Neuronal stem cell (in vitro differentiated cells): Measurements from ENCODE around the gene DDC. TPM values are rescaled to one million over a fixed set of nuclear protein-coding genes. Genes with fewer than 3 reads are reported as not detected.

ENCODE experiments used
- DNase-seq: peaks from one replicate; pipeline ENCODE4 v3.0.0-alpha.2; 2013; ENCODE audit warnings: low spot score
- H2AFZ ChIP-seq: one replicate; pipeline ENCODE4 v1.6.1; 2013; ENCODE audit warnings: mild to moderate bottlenecking, low read length, inconsistent platforms
- H2AK5ac ChIP-seq: 2 replicates; pipeline ENCODE4 v1.6.1; 2013; ENCODE audit warnings: low read depth, mild to moderate bottlenecking, inconsistent platforms, low read length, moderate library complexity, mixed read lengths
- H2BK120ac ChIP-seq: 2 replicates; pipeline ENCODE4 v1.6.1; 2013; ENCODE audit warnings: low read depth, mild to moderate bottlenecking, inconsistent platforms, low read length, moderate library complexity, mixed read lengths
- H2BK12ac ChIP-seq: one replicate; pipeline ENCODE4 v1.6.1; 2013; ENCODE audit warnings: low read length, inconsistent platforms
- H2BK15ac ChIP-seq: 2 replicates; pipeline ENCODE4 v1.6.1; 2013; ENCODE audit warnings: mild to moderate bottlenecking, low read length, inconsistent platforms, mixed read lengths
- H2BK5ac ChIP-seq: one replicate; pipeline ENCODE4 v1.6.1; 2013; ENCODE audit warnings: inconsistent platforms, mild to moderate bottlenecking, low read length, moderate library complexity
- H3K14ac ChIP-seq: one replicate; pipeline ENCODE4 v1.6.1; 2013; ENCODE audit warnings: low read length, inconsistent platforms
- H3K18ac ChIP-seq: 2 replicates; pipeline ENCODE4 v1.6.1; 2013; ENCODE audit warnings: low read length, inconsistent platforms
- H3K23ac ChIP-seq: 2 replicates; pipeline ENCODE4 v1.6.1; 2013; ENCODE audit warnings: low read depth, mild to moderate bottlenecking, mixed read lengths, low read length, inconsistent platforms; ENCODE audit not compliant: poor library complexity
- H3K27ac ChIP-seq: replicated peaks from 3 replicates; pipeline ENCODE4 v1.5.1; 2013; ENCODE audit warnings: low read length, inconsistent platforms
- H3K27me3 ChIP-seq, 3 experiments: 2 replicates each; pipeline ENCODE4 v1.6.1; 2013; ENCODE audit warnings: low read length in 3 of 3, mild to moderate bottlenecking in 2 of 3, inconsistent platforms in 1 of 3, low read depth in 1 of 3, mixed read lengths in 1 of 3, moderate library complexity in 1 of 3; ENCODE audit not compliant: control insufficient read depth in 3 of 3, insufficient read depth in 3 of 3
- H3K36me3 ChIP-seq, 2 donors: replicated peaks in 1 of 2; 2 replicates each; pipeline ENCODE4 v1.6.1; 2013; ENCODE audit warnings: low read length in 2 of 2; ENCODE audit not compliant: control insufficient read depth in 2 of 2, insufficient read depth in 2 of 2
- H3K4ac ChIP-seq: 2 replicates; pipeline ENCODE4 v1.6.1; 2013; ENCODE audit warnings: inconsistent platforms, mild to moderate bottlenecking, low read length, moderate library complexity
- H3K4me1 ChIP-seq, 2 donors: 1 replicate in 1 of 2; 2 replicates in 1 of 2; pipeline ENCODE4 v1.6.1; 2013; ENCODE audit warnings: low read length in 2 of 2, low read depth in 1 of 2; ENCODE audit not compliant: control insufficient read depth in 2 of 2, insufficient read depth in 1 of 2
- H3K4me2 ChIP-seq: one replicate; pipeline ENCODE4 v1.6.1; 2013; ENCODE audit warnings: mild to moderate bottlenecking, low read length, inconsistent platforms; ENCODE audit not compliant: insufficient read depth, poor library complexity, severe bottlenecking
- H3K4me3 ChIP-seq, 2 donors: 2 replicates each; pipeline ENCODE4 v1.5.1; 2013; ENCODE audit warnings: low read length in 2 of 2, mild to moderate bottlenecking in 2 of 2, inconsistent platforms in 1 of 2, moderate library complexity in 1 of 2
- H3K79me1 ChIP-seq: one replicate; pipeline ENCODE4 v1.6.1; 2013; ENCODE audit warnings: low read depth, mild to moderate bottlenecking, inconsistent platforms, low read length, moderate library complexity
- H3K9ac ChIP-seq: one replicate; pipeline ENCODE4 v1.6.1; 2013; ENCODE audit warnings: mild to moderate bottlenecking, low read depth, low read length, inconsistent platforms; ENCODE audit not compliant: poor library complexity
- H3K9me3 ChIP-seq, 2 donors: replicated peaks in 1 of 2; 2 replicates each; pipeline versions ENCODE3 to v1.6.1; 2013; ENCODE audit warnings: low read length in 2 of 2, mild to moderate bottlenecking in 2 of 2, inconsistent platforms in 1 of 2, low read depth in 1 of 2, mixed read lengths in 1 of 2, moderate library complexity in 1 of 2; ENCODE audit not compliant: control insufficient read depth in 2 of 2, insufficient read depth in 1 of 2
- H4K8ac ChIP-seq: one replicate; pipeline ENCODE4 v1.6.1; 2013; ENCODE audit warnings: low read depth, mild to moderate bottlenecking, inconsistent platforms, low read length, moderate library complexity
- H4K91ac ChIP-seq: one replicate; pipeline ENCODE4 v1.6.1; 2013; ENCODE audit warnings: low read length, low read depth, mild to moderate bottlenecking, inconsistent platforms; ENCODE audit not compliant: poor library complexity
- WGBS, 2 donors: extraction: QIAGEN DNeasy Blood & Tissue Kit; methylation state at CpG; one replicate each; pipeline ENCODE4 v1.1.7; 2013; ENCODE audit warnings: missing lambda C conversion rate in 2 of 2, mixed read lengths in 1 of 2; ENCODE audit not compliant: insufficient read length in 2 of 2, insufficient replicate concordance in 1 of 2; ENCODE audit errors: extremely low coverage in 2 of 2; 5-methylcytosine and 5-hydroxymethylcytosine counted together
- polyA plus RNA-seq, 2 experiments: library from polyadenylated mRNA; stranded (reverse); fragments of 200-250 nt; gene quantifications; one replicate each; pipeline ENCODE4 v1.2.3, GENCODE V29; 2013

The DDC gene, protein sequence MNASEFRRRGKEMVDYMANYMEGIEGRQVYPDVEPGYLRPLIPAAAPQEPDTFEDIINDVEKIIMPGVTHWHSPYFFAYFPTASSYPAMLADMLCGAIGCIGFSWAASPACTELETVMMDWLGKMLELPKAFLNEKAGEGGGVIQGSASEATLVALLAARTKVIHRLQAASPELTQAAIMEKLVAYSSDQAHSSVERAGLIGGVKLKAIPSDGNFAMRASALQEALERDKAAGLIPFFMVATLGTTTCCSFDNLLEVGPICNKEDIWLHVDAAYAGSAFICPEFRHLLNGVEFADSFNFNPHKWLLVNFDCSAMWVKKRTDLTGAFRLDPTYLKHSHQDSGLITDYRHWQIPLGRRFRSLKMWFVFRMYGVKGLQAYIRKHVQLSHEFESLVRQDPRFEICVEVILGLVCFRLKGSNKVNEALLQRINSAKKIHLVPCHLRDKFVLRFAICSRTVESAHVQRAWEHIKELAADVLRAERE
- not detected for polyA plus RNA-seq (2013, experiment 1 of 2)
- 0.11 TPM for polyA plus RNA-seq (2013, experiment 2 of 2)

DNA sequence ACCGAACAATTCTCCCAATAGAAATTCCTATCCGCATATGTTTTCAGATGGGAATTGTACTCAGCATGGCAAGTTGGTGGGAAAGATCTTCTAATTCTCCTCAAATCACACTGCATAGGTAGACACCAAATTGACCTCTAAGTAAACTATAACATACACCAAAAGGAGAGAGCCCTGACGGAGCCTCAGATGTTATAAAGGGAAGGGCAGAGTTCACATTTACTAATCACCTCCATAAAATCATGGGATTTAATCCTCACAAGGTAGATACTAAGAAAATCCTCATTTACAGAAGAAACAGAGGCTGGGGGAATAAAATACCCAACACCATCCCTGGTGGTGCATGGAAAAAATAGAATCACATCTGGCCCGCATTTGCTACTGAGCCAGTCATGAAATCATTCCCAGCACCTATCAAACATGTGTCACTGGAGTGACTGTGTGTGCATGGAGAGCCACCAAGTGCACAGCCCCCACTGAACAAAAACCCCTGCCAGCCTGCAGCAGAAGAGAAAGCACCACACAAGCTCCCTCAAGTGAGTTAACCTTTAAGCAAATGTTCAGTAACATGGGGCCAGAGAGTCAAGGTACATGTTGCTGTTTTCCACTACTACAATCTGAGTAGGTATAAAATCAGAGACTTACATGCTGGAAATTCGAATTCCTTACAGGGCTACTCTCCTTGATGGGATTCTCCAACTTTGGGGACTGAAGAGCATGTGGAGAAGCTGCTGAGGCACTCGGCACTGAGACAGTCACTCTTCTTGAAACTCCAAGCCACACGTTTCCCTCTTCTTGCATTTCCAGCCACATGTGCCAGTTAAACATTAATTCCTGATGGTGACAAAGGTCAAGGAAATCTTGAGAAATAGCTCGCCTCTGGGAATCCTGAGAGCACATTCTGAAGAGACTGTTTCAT is at the start of gene DDC:
DDC (minus strand) TSS at position 766 of the 919 bp plus-strand sequence. CDS start 21,320 bp downstream, outside the sequence.
- no peak within 1 kb of the TSS for H3K4me3 ChIP-seq
- DNase-seq: no peak

DNA sequence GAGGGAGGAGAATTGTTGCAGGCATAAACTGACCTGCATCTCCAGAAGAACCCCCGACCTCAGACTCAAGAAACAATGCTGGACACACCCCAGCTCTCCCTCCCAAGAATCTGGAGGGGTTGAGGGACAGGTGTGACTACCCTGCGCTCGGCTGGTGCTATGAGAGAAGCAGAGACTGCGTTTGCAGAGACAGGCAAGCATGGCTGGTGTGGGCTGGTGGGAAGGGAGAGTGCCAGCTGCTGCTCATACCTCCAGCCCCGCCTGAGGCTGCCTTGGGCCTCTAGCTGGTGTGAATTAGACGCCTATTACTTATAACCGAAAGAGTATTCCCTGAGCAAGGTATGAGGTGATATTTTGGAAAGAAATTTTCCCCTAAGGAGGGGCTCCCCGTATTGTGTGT is 48.3 kb upstream of the DDC start:
- no peak overlapping the region for H4K91ac ChIP-seq
- H2BK5ac ChIP-seq: no peak overlapping the region
- no peaks in the 10 kb centered on the region for H3K79me1 ChIP-seq
- no peak overlapping the region for H3K4ac ChIP-seq
- no peak overlapping the region for H2BK12ac ChIP-seq
- H3K23ac ChIP-seq: no peak overlapping the region
- no CpG with 5 or more reads among the region's 8 CpGs for WGBS, 2 donors
- no peak overlapping the region for H3K4me3 ChIP-seq
- no peak overlapping the region for H3K18ac ChIP-seq
- no peak overlapping the region for H2BK15ac ChIP-seq
- H2AK5ac ChIP-seq: no peak overlapping the region
- H4K8ac ChIP-seq: no peak overlapping the region
- no peak overlapping the region for H3K27ac ChIP-seq
- DNase-seq: no peak
- H3K9me3 ChIP-seq: peaks cover 0 to 1% of the 10 kb centered on the region in 2 donors
- no peak overlapping the region for H2BK120ac ChIP-seq
- no peak overlapping the region for H3K4me2 ChIP-seq
- no peaks in the 10 kb centered on the region for H3K4me1 ChIP-seq
- H3K9ac ChIP-seq: no peak overlapping the region
- H3K27me3 ChIP-seq: no peaks in the 10 kb centered on the region
- peaks cover 22 to 98% of the 10 kb centered on the region in 2 donors for H3K36me3 ChIP-seq
- no peak overlapping the region for H2AFZ ChIP-seq
- H3K14ac ChIP-seq: no peak overlapping the region

More for the DNA sequence above, at the start of gene DDC:
- Histone ChIP-seq H3K27me3 (peaks cover 0 to 6% (median 2%) of the 10 kb centered on the region in 3 experiments), H3K4me1 (peaks cover 0 to 13% of the 10 kb centered on the region in 2 donors), H2BK12ac (no peak within 1 kb of the TSS), H2AFZ (no peak within 1 kb of the TSS), H2BK5ac (no peak within 1 kb of the TSS), H2AK5ac (no peak within 1 kb of the TSS), H3K23ac (no peak within 1 kb of the TSS), H3K14ac (no peak within 1 kb of the TSS), H3K9ac (no peak within 1 kb of the TSS), H4K8ac (no peak within 1 kb of the TSS), H2BK15ac (no peak within 1 kb of the TSS), H3K9me3 (peaks cover 0 to 2% of the 10 kb centered on the region in 2 donors), H4K91ac (no peak within 1 kb of the TSS), H3K27ac (no peak within 1 kb of the TSS), H3K18ac (peak within 1 kb of the TSS; percentile 45), H2BK120ac (no peak within 1 kb of the TSS), H3K4me2 (no peak within 1 kb of the TSS), H3K4ac (no peak within 1 kb of the TSS), H3K79me1 (peaks cover 1% of the 10 kb centered on the region), H3K36me3 (no peaks in the 10 kb centered on the region)
- no CpG with 5 or more reads among the region's 8 CpGs for WGBS, 2 donors

DNA sequence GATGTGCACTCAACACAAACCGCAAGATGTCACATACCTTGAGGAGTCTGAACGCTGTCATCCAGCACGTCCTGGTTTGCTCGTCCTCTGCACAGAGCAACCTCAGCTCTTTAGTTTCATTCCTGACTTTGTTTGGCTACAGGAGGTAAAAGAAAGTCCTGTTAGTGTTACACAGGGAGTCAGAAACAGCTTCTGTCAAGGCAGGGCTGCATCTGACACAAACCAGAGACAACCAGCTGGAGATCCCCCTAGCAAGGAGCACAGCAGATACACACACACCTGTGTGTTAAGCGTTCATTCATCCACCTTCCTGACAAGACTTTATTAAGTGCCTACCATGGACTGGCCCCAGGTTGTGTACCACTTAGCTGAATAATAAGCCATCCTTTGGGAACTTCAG is 47.5 kb upstream of the DDC start:
- Histone ChIP-seq H2AK5ac (no peak overlapping the region), H3K9me3 (peaks cover 0 to 1% of the 10 kb centered on the region in 2 donors), H3K4me1 (no peaks in the 10 kb centered on the region), H3K4ac (no peak overlapping the region), H2BK5ac (no peak overlapping the region), H3K14ac (no peak overlapping the region), H3K27ac (no peak overlapping the region), H3K27me3 (no peaks in the 10 kb centered on the region), H3K4me2 (no peak overlapping the region), H4K91ac (no peak overlapping the region), H3K79me1 (no peaks in the 10 kb centered on the region), H3K18ac (no peak overlapping the region), H2BK15ac (no peak overlapping the region), H3K23ac (no peak overlapping the region), H3K4me3 (no peak overlapping the region), H2AFZ (no peak overlapping the region), H2BK120ac (no peak overlapping the region), H4K8ac (no peak overlapping the region), H3K36me3 (peaks cover 22 to 98% of the 10 kb centered on the region in 2 donors), H2BK12ac (no peak overlapping the region), H3K9ac (no peak overlapping the region)
- WGBS, 2 donors: no CpG with 5 or more reads among the region's 5 CpGs
- DNase-seq: no peak
